TTC549 (cell line): ENCODE measurements around the gene HHIPL2.

Experiments
- FAIRE-seq: peaks from 2 replicates; lab custom pipeline; 2012; peaks lifted over from hg19 to GRCh38; lab: Jason Lieb, UNC

Gene HHIPL2

DNA sequence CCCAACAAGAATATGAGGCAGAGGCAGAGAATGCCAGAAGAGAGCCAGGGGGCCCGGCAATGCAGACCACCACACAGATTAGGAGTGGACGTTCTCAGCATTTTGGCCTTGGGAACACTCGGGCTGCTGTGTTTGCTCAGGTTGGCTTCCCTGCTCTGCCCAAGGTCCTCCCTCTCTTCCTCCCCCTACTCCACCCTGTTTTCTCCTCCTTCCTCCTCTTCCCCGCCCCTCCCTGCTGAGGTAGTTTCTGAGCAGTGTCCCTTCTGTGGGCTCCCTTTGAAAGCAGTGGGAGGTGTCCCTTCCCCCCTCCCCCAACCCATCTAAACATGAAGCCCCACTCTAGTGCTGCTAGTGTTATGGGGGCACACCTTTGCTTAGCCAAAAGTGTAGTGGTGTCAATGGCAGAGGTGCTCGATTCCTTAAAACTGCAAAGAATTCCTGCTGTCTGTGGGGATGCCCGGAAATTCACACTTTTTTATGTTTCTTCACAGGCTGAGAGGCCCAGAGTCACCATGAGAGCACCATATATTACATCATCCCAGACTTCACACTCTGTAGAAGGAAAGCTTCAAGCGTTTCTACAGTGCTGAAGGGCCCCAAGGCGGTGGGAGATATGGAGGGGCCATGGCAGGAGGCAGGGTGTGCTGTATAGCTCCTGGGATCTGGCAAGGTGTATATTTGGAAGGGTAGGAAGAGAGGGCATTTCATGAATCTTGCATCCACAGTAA, at the start of gene HHIPL2:
TSS of gene HHIPL2 (minus strand) at position 161 of the 728 bp plus-strand sequence. CDS start at position 101, 60 bp downstream.
- no peak for FAIRE-seq

GRCh38 chr1:222596696-222597095, 48.8 kb upstream of the HHIPL2 start:
- no peak for FAIRE-seq

DNA sequence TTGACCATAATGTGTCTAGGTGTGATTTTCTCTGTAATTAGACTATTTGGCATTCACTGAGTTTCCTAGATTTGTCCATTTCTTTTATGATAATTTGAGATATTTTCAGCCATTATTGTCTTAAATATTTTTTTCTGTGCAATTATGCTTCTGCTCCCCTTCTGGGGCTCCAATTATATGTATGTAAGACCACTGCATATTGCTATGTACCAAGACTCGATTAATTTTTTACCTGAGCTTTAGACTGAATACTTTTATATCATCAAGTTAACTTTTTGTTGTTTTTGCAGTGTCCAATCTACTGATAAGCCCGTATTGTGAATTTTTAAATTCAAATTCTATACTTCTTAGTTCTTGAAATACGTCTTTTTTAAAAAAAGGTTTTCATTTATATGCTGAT, 46.9 kb upstream of the HHIPL2 start:
- FAIRE-seq, result peak; percentile 67

GRCh38 chr1:222592171-222592570, 44.3 kb upstream of the HHIPL2 start:
- FAIRE-seq, result no peak

DNA sequence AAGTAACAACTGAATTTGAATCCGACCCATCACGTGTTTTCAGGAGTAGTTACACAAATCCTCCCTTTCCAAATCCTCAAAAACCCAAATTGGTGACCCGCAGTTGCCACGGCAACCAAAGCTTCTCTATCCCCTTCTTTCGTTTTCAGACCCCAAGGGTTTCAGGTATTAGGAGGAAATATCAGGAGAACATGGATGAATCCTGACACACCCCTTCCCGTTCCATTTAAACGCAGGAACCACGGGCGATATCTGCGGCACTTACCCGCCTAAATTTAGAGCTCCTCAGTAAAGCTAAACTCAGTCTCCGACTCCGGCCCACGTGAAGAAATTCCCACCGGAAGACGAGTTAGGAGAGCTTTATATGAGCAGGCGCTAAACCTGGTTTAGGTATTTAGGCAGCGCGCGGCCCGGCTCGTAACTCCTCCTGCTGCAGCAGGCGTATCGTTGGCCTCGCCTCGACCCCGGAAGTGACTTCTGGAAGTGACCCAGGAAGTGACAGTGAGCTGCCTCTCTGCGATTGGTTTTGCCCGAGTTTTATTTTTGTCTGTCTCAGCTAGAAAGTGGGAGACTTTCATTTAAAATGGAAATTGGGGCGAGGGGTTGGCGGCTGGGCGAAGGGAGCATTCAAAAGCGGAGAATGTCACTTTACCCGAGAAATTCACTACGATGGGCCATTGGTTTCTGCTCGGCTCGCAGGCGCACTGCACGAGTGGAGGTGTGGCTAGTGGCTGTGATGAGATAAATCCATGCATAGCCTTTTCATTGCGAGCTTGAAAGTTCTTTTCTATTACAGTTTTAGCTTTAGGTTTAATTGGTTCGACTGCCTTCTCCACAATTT, 41.8 kb upstream of the HHIPL2 start, which contains the start of gene TAF1A:
TSS of gene TAF1A (minus strand) at position 472 of the 841 bp plus-strand sequence.
- FAIRE-seq, result peak; percentile 91

- no peak for FAIRE-seq
Measured at GRCh38 chr1:222588135-222588534, 40.2 kb upstream of the HHIPL2 start.

- FAIRE-seq, result no peak
Measured at GRCh38 chr1:222586842-222587241, 38.9 kb upstream of the HHIPL2 start.

DNA sequence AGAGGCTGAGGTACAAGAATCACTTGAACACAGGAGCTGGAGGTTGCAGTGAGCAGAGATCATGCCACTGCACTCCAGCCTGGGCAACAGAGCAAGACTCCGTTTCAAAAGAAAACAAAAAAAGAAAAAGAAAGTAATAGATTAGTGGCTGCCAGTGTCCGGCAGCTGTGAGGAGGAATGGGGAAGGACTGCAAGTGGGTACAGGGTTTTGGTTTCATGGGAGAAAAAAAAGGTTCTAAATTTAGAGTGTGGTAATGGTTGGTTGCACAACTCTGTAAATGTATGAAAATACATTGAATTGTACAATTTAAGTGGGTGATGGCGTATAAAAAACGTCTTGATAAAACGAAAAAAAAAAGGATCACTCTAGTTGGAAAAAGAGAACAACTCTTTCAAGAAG, 35.2 kb upstream of the HHIPL2 start:
- FAIRE-seq, result no peak

DNA sequence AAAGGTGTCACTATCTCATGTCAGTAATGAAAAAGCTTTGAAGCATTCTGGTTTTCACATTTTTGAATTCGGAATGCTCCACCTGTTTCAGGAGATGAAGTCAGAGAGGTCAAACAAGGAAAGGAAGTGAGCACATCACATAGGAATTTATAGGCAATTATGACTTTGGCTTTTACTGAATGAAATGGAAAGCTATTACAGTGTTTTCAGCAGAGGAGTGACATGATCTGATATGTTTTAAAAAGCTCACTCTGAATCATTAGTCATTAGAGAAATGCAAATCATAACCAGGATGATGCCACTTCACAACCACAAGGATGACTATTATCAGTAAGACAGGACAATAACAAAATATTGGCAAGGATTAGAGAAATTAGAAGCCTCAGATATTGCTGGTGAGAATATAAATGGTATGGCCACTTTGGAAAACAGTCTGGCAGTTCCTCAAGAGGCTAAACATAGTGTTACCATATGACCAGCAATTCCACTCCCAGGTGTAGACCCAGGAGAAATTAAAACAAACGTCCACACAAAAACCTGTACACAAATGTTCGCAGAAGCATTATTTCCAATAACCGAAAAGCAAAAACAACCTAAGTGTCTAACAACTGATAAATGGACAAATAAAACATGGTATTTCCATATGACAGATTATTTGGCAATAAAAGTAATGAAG, 34.3 kb upstream of the HHIPL2 start:
- no peak for FAIRE-seq

DNA sequence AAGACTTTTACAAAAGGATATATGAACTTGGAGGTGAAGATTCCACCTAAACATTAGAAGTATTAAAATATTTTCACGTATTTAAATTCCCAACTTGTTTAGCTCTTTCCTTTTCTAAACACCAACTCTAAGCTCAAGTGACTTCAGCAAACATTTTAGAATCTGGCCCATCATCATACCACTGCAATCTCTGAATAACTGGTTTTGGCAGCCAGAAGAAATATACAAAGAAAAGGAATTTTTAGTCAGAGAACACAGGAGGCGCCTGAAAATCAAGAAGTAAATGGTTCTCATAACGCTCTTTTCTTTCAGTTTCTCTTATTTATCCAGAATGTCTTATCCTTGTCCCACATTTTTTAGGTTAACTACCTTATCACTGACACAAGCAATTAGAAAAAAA, 31.4 kb upstream of the HHIPL2 start:
- FAIRE-seq, result no peak

- no peak for FAIRE-seq
Measured at GRCh38 chr1:222570837-222571236, 22.9 kb upstream of the HHIPL2 start.

DNA sequence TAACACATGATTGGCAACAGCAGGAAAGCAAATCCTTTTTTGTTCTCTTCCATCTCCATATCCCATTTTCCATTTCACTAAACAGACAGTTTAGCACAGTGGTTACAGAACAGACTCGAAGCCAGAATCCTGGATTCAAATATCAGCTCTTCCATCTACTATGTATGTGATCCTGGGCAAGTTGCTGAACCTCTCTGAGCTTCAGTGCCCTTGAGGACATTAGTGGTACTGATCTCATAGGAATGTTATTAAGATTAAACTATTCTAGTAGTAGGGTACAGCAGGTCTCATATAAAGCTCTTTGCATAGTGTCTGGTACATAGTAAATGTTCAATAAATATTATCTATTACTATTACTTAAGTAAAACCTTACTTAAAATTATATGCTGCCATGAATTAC, 13.8 kb upstream of the HHIPL2 start:
- no peak for FAIRE-seq

GRCh38 chr1:222557574-222557973, 9.7 kb upstream of the HHIPL2 start:
- no peak for FAIRE-seq

- no peak for FAIRE-seq
Measured at GRCh38 chr1:222557148-222557547, 9.2 kb upstream of the HHIPL2 start.

DNA sequence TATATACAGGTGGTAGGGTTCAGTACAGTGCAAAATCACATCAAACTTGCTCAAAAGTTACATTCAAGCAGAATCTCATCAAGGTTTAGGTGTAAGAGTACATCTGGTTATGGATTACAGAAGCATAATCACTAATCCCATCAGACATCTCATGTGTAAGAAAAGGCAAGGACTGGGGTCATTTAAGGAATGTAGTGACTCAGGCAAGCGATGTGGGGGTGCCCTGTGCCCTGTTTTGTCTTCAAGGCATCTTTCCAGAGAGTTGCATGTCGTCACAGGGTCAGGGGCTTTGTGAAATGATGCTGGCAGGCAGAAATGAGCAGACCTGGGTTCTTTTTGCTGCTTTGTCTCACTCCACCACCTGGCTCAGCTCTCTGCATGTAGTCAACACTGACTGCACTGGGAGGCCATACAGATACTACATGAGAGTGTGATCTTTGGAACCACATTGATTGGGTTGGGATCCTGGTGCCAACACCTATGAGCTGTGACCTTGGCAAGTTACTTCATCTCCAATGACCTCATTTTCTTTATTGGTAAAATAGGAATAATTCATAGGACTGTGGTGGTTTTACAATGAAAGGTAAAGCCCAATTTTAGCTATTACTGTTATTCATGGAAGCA, 8.2 kb upstream of the HHIPL2 start:
- FAIRE-seq, result no peak

- no peak for FAIRE-seq
Measured at GRCh38 chr1:222554177-222554576, 6.3 kb upstream of the HHIPL2 start.

DNA sequence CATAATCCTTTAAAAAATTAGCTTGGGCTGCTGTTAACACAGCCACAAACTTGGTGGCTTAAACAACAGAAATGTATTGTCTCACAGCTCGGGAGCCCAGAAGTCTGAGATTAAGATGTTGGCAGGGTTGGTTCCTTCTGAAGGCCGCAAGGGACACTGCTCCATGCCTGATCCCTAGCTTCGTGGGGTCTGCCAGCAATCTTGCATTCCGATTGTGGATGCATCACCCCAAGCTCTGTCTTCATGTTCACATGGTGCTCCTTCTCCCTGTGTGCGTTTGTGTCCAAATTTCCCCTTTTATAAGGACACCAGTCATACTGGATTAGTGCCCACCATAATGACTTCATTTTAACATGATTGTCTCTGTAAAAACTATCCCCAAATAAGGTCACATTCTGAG, 5.0 kb upstream of the HHIPL2 start:
- no peak for FAIRE-seq

- no peak for FAIRE-seq
Measured at GRCh38 chr1:222547260-222547614, 667 bp downstream of the HHIPL2 start.

GRCh38 chr1:222546548-222547259, 1.2 kb downstream of the HHIPL2 start:
- FAIRE-seq, result no peak

DNA sequence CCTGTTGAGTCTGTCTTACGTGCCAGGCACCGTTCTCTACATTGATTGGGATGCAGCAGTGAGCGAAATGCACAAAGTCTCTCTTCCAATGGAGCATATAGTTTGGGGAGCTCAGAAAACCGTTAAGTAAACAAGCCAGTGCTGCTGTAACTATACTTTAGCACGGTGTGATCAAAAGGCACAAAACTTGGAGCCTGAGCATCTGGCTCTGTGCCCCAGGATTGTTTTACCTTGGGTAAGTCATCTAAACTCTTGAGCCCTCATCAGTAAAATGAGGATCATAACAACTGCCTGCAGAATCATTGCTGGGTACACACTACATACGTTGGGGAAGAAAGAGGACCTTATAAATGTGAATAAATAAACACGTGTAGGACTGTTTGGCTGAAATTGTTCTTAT, 1.8 kb downstream of the HHIPL2 start:
- peak; percentile 84 for FAIRE-seq

- FAIRE-seq, result no peak
Measured at GRCh38 chr1:222543817-222544216, 4.1 kb downstream of the HHIPL2 start.

DNA sequence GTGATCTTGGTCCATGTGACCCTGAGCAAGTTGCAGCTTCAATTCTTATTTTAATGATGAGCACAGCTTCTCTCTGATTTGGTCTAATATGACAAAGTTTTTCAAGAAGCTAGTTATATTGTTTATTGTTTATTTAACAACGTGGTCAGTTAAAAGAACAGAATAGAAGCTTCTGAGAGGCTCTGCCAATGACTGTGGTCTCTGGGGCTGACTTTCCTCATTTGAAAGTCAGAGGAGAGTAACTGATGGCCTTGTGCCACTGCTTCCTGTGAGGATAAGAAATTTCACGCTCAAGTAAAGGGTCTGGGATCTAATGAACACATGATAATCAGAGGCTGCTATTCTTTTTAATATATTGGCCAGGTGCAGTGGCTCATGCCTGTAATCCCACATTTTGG, 7.3 kb downstream of the HHIPL2 start:
- FAIRE-seq, result no peak
